ENCODE measurements around the gene CREB3L2. TPM values are rescaled to one million over a fixed set of nuclear protein-coding genes. Genes with fewer than 3 reads are reported as not detected.

CREB3L2 gene
- total RNA-seq, 3 donors from 2014 or later (not counting 1 experiment from before 2014, with no cell fraction given) = 45.9 to 54.6 (median 52.5) TPM

- no peak overlapping the region for H3K27ac ChIP-seq (ENCODE audit: low read length)
- WGBS (ENCODE audit: insufficient coverage) = 68% methylated on average over 6 of the region's 6 CpGs
- no peak overlapping the region for H3K4me3 Mint-ChIP-seq
- H3K27ac Mint-ChIP-seq = no peak overlapping the region
- H3K36me3 Mint-ChIP-seq = no peaks in the 10 kb centered on the region
- no peak for TF ChIP-seq CTCF (IDR thresholded peaks at IDR 0.05)
- intact Hi-C loops (cut with micrococcal nuclease) = no loop called here
- peaks cover 18 to 34% of the 10 kb centered on the region in 2 donors for H3K27me3 Mint-ChIP-seq (ENCODE audit: low read depth in 2 of 2)
- H3K36me3 ChIP-seq (ENCODE audit: control insufficient read depth, insufficient read depth, low read length) = no peaks in the 10 kb centered on the region
- H3K4me1 Mint-ChIP-seq = peaks cover 0 to 4% of the 10 kb centered on the region in 2 donors
- ATAC-seq (no peak), DNase-seq (no peak)
- no peak overlapping the region for H3K4me3 ChIP-seq (ENCODE audit: low read length)
- no peaks in the 10 kb centered on the region for H3K9me3 Mint-ChIP-seq
- peaks cover 12% of the 10 kb centered on the region for H3K27me3 ChIP-seq (ENCODE audit: control insufficient read depth, insufficient read depth, low read length)
- peaks cover 9% of the 10 kb centered on the region for H3K4me1 ChIP-seq (ENCODE audit: control insufficient read depth, insufficient read depth, low read length)
- H3K9me3 ChIP-seq (ENCODE audit: control insufficient read depth, insufficient read depth, low read length) = no peaks in the 10 kb centered on the region
These were observed 150.6 kb downstream of the CREB3L2 start for GRCh38 chr7:137850972-137851945.

- no peak overlapping the region for H3K4me3 ChIP-seq (ENCODE audit: low read length)
- Mint-ChIP-seq H3K27me3 (ENCODE audit: low read depth in 2 of 2) (peaks cover 25 to 40% of the 10 kb centered on the region in 2 donors), H3K4me3 (no peak overlapping the region), H3K36me3 (no peaks in the 10 kb centered on the region), H3K4me1 (peaks cover 4 to 6% of the 10 kb centered on the region in 2 donors), H3K27ac (no peak overlapping the region), H3K9me3 (no peaks in the 10 kb centered on the region)
- H3K27ac ChIP-seq (ENCODE audit: low read length) = no peak overlapping the region
- DNase-seq (no peak), ATAC-seq (no peak)
- H3K27me3 ChIP-seq (ENCODE audit: control insufficient read depth, insufficient read depth, low read length) = peaks cover 18% of the 10 kb centered on the region
- peaks cover 13% of the 10 kb centered on the region for H3K4me1 ChIP-seq (ENCODE audit: control insufficient read depth, insufficient read depth, low read length)
- intact Hi-C loops (cut with micrococcal nuclease) = no loop called here
- no peak for TF ChIP-seq CTCF (IDR thresholded peaks at IDR 0.05)
- H3K9me3 ChIP-seq (ENCODE audit: control insufficient read depth, insufficient read depth, low read length) = no peaks in the 10 kb centered on the region
- no CpG with 5 or more reads among the region's 2 CpGs for WGBS (ENCODE audit: insufficient coverage)
- H3K36me3 ChIP-seq (ENCODE audit: control insufficient read depth, insufficient read depth, low read length) = no peaks in the 10 kb centered on the region
These were observed 151.3 kb downstream of the CREB3L2 start for GRCh38 chr7:137850571-137850970.

- Mint-ChIP-seq H3K4me1 (peaks cover 4 to 6% of the 10 kb centered on the region in 2 donors), H3K9me3 (no peaks in the 10 kb centered on the region), H3K4me3 (no peak overlapping the region), H3K27ac (no peak overlapping the region), H3K36me3 (no peaks in the 10 kb centered on the region), H3K27me3 (ENCODE audit: low read depth in 2 of 2) (peaks cover 45 to 65% of the 10 kb centered on the region in 2 donors)
- intact Hi-C loops (cut with micrococcal nuclease) = no loop called here
- no peak for TF ChIP-seq CTCF (IDR thresholded peaks at IDR 0.05)
- no peak for DNase-seq
- Histone ChIP-seq H3K36me3 (ENCODE audit: control insufficient read depth, insufficient read depth, low read length) (no peaks in the 10 kb centered on the region), H3K9me3 (ENCODE audit: control insufficient read depth, insufficient read depth, low read length) (no peaks in the 10 kb centered on the region), H3K27ac (ENCODE audit: low read length) (no peak overlapping the region), H3K4me3 (ENCODE audit: low read length) (no peak overlapping the region), H3K27me3 (ENCODE audit: control insufficient read depth, insufficient read depth, low read length) (peaks cover 35% of the 10 kb centered on the region), H3K4me1 (ENCODE audit: control insufficient read depth, insufficient read depth, low read length) (peaks cover 13% of the 10 kb centered on the region)
- no peak for ATAC-seq
- WGBS (ENCODE audit: insufficient coverage) = 78% methylated on average over 7 of the region's 8 CpGs
These were observed 153.8 kb downstream of the CREB3L2 start for GRCh38 chr7:137848095-137848494.

Data from natural killer cell (primary cell).